Muscle layer of duodenum (tissue), 2 donors: ENCODE results near the gene LHPP.

ENCODE experiments used
- H3K27ac ChIP-seq: one replicate; pipeline ENCODE4 v1.7.0; 2013; ENCODE audit warnings: mild to moderate bottlenecking, low read length
- H3K27me3 ChIP-seq: one replicate; pipeline ENCODE4 v1.7.0; 2013; ENCODE audit warnings: low read depth, mild to moderate bottlenecking, control low read depth, low read length
- H3K36me3 ChIP-seq, 2 donors: one replicate each; pipeline ENCODE4 v1.7.0; 2013; ENCODE audit warnings: low read length in 2 of 2, control low read depth in 1 of 2, mild to moderate bottlenecking in 1 of 2; ENCODE audit not compliant: insufficient read depth in 2 of 2, control insufficient read depth in 1 of 2
- H3K4me1 ChIP-seq, 2 donors: one replicate each; pipeline ENCODE4 v1.7.0; 2013; ENCODE audit warnings: low read length in 2 of 2, mild to moderate bottlenecking in 2 of 2, control low read depth in 1 of 2, moderate library complexity in 1 of 2; ENCODE audit not compliant: insufficient read depth in 2 of 2, control insufficient read depth in 1 of 2
- H3K4me3 ChIP-seq, 2 donors: one replicate each; pipeline ENCODE4 v1.7.0; 2013; ENCODE audit warnings: low read length in 2 of 2, low read depth in 1 of 2, mild to moderate bottlenecking in 1 of 2
- H3K9me3 ChIP-seq, 2 donors: one replicate each; pipeline ENCODE4 v1.7.0; 2013; ENCODE audit warnings: low read length in 2 of 2, control low read depth in 1 of 2, mild to moderate bottlenecking in 1 of 2; ENCODE audit not compliant: control insufficient read depth in 1 of 2
- donor health status: healthy.

Gene LHPP

DNA sequence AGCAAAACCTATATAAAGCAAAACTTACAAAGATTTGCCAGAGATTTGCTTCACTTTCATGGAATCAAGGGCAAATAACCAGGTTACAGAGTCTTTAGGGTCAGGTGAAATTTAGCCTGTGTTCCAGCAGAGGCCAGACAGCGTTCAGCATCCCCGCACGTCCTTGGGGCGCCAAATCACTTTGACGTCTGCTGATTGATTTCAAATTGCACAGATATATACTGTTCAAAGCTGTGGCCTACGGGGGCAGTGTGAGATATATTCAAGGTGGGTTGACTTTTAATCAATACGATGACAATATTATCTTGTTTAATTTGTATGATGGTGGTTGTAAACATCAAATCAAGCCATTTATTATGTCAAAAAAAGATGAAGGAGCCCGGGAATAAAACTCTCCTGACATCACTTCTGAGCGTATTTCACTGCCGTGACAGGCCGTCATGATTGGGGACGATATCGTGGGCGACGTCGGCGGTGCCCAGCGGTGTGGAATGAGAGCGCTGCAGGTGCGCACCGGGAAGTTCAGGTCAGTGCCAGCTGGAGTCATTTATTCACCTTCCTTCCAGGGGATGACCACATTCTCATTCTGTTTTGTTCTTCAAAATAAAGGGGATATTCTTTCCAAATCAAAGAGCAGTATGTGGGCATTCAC lies 55.2 kb downstream of the LHPP start:
- Histone ChIP-seq H3K27ac (no peak overlapping the region), H3K4me1 (peaks cover 0 to 13% of the 10 kb centered on the region in 2 donors), H3K9me3 (no peaks in the 10 kb centered on the region), H3K36me3 (no peaks in the 10 kb centered on the region), H3K4me3 (no peak overlapping the region), H3K27me3 (no peaks in the 10 kb centered on the region)

DNA sequence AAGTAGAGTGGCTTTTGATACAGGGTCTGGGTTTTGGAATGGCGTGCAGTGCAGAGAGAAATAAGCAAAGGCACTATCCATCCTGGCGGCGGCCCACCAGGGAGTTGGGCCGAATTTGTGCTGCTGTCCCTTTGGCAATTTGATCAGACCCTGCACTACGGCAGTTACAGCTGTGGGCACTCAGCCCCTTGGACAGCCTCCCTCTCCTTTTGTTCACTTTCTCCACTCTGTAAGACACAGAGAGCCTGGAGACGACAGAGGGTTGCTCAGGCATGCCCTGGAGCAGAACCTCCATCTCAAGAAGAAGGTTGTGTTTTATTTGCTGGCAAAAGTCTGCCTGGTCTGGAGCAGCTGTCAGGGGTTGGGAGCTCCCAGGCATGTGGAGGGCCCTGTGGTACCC lies 55.8 kb downstream of the LHPP start:
- H3K27ac ChIP-seq, result no peak overlapping the region
- H3K4me1 ChIP-seq, result peaks cover 0 to 19% of the 10 kb centered on the region in 2 donors
- H3K4me3 ChIP-seq, result no peak overlapping the region
- H3K36me3 ChIP-seq, result no peaks in the 10 kb centered on the region
- no peaks in the 10 kb centered on the region for H3K27me3 ChIP-seq
- H3K9me3 ChIP-seq, result no peaks in the 10 kb centered on the region

DNA sequence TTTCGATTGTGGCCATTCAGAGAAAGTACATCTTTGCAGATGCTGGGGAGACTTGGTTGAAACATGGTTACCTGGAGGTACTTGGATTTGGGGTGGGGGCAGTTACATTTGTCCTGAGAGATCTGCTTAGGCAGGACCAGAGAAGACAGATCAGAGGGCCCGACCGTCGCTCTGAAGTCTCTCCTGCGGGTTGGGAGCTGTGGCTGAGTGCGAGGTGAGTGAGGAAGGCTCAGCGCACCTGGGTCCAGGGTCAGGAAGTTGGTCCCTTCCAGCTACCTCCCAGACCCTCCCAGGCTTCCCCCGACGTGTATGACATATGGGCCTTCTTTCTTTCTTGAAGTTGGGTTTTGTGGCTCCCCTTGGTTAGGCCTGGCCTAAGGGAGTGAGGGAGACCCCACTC lies 56.3 kb downstream of the LHPP start:
- Histone ChIP-seq H3K9me3 (no peaks in the 10 kb centered on the region), H3K4me3 (no peak overlapping the region), H3K4me1 (peaks cover 2 to 23% of the 10 kb centered on the region in 2 donors), H3K27me3 (no peaks in the 10 kb centered on the region), H3K36me3 (no peaks in the 10 kb centered on the region), H3K27ac (no peak overlapping the region)

DNA sequence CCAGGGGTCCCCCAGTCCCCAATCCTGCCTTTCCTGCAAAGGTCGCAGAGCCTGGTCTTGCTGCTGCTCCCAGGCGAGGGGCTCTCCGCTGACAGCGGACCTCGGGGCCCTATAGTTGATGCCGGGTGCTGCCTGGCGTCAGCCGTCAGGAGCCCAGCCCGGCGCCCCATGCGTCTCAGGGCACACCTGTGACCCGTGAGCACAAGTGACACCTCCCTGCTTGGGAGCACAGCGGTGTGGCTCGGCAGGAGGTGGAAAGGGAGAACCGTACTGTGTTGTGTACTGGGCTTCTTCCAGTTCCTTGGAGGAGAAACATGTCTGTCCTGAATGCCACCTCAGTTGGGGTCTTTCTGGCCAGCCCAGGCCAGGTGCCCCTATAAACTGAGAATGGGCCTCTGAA lies 56.7 kb downstream of the LHPP start:
- Histone ChIP-seq H3K27ac (no peak overlapping the region), H3K4me3 (no peak overlapping the region), H3K9me3 (no peaks in the 10 kb centered on the region), H3K4me1 (peaks cover 3 to 28% of the 10 kb centered on the region in 2 donors), H3K36me3 (no peaks in the 10 kb centered on the region), H3K27me3 (no peaks in the 10 kb centered on the region)

DNA sequence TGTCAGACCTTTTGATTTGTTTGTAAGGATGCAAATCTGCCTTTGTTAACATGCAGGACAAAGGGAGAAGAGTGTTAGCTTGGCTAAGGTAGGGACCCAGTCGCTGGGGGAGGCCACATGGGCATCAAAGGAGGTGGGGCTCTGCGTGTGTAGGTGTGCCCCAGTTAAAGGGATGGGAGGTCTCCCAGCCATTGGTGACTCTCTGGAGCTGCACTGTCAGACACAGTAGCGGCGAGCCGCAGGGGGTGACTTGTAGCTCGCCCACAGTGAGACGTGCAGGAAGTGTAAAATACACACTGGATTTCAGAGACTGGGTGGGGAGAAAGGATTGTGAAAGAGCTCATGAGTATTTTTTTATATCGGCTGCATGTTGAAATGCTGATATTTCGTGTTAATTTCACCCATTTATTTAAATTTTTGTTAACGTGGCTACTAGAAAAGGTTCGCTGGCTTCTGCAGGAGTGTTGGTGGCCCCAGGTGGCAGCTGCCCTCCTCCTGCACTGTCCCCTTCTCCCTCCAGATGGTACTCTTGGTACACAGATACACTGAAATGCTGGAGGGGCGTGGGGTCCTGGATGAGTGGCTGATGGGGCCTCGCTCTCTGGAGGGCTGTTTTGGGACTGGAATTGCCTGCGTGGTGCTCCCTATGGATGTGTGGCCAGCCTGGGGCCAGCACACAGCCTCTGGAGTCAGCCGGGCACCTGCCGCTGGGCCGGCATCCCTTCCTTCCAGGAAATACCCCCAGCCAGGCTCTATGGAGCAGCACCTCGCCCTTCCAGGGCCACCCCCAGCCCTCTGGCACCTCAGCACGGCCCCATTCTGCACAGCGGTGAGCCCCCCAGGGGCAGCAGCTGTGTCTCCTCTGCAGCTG lies 59.2 kb downstream of the LHPP start:
- no peak overlapping the region for H3K27ac ChIP-seq
- H3K4me3 ChIP-seq, result no peak overlapping the region
- H3K4me1 ChIP-seq, result peaks cover 12 to 34% of the 10 kb centered on the region in 2 donors
- no peaks in the 10 kb centered on the region for H3K9me3 ChIP-seq
- H3K27me3 ChIP-seq, result no peaks in the 10 kb centered on the region
- H3K36me3 ChIP-seq, result no peaks in the 10 kb centered on the region

DNA sequence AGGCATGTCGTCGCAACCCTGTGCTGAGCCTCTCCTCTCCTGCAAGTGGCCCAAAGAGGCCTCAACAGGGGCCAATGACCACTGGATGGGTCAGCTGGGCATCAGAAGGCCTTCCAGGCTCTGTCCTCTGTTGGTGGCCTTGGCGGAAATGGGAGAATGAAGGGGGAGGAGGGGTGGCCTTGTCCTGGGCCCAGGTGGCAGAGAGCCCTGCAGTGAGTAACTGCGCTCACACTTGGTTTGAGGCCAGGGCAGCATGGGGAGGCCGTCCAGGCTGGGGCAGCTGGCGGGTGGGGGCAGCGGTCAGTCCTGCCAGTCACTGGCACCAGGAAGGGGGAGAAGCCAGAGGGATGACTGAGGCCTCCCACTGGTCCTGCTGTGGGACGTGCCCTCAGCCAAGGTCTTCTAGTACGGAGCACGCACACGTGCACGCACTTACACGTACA lies 59.8 kb downstream of the LHPP start:
- Histone ChIP-seq H3K36me3 (no peaks in the 10 kb centered on the region), H3K27ac (no peak overlapping the region), H3K9me3 (no peaks in the 10 kb centered on the region), H3K27me3 (no peaks in the 10 kb centered on the region), H3K4me1 (peaks cover 12 to 27% of the 10 kb centered on the region in 2 donors), H3K4me3 (no peak overlapping the region)

DNA sequence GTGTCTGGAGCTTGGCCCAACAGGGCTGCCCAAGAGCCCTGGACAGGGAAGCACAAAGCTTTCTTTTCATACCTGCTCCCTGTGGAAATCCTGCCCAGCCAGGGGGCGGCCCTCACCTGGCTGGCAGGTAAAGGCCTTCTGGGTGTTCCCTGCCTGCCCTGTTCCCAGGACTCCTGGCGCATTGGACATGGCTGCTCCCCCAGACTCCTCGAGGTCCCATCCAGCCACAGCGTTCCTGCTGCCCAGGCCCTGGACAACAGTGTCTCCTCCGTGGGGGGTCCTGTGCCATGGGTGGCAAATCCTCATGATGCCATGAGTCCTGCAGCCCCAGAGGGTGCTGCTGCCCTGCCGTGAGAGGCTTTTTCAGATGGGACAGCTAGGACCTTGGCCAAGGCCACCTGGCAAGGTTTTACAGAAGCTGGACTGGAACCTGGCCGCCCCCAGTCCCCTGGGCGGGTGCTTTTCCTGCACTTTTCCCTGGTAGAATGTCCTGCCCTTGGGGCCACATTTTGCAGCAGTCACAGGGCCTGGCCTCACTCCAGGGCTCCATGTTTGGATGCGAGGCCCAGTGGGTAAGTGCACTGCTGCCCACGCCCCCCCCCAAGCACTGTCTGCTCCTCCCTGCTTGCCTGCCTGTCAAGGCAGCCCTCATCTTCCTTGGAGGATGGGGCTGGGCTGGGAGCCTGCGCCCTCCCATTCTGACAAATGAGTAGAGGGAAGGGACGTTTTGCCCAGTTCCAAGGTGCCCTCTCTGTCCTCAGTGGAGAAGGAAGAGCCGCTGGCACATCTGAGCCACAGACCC lies 60.7 kb downstream of the LHPP start:
- H3K27me3 ChIP-seq, result no peaks in the 10 kb centered on the region
- peaks cover 12 to 27% of the 10 kb centered on the region in 2 donors for H3K4me1 ChIP-seq
- no peaks in the 10 kb centered on the region for H3K9me3 ChIP-seq
- no peak overlapping the region for H3K27ac ChIP-seq
- H3K36me3 ChIP-seq, result no peaks in the 10 kb centered on the region
- no peak overlapping the region for H3K4me3 ChIP-seq

DNA sequence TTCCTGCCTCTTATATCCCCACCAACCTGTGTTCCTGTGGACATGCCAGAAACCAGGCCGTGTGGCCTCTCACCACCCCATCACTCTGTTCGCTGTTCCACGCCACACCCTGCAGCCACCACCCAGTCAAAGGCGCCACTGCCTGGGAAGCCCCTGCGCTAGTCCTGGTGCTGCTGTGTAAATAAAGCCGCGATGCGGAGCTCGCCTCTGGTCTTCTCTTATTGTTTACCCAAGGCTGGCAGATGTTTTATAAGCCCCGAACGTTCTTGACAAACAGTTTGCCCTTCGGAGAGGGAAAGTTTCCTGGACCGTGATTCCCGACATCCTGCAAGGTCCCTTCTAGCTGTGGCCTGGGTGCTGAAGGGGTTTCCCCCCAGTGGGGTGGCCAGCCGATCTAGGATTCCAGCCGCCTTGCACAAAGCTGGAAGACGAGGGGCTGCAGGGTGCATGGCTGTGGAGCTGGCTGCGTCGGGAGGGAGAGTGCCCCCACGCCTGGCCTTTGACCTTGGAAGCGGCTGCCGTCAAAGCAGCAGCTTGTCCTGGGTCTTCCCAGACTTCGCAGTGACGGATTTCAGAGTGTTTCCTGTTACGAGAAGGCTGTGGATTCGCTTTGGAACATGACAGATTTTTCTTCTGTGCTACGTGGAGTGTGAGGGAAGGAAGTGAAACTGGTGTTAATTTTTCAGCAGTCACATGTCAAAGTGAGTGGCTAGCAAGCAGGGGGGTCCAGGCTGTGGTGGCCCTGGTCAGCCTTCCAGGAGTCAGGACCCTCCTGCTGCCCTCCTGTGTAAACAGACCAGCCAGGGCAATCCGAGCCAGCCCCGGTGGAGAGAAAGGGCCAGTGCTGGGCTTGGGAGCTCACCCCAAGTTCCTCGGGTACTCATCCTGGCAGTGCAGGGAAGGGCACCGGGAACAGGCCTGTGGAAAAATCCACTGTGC lies 61.6 kb downstream of the LHPP start:
- peak overlapping the region; percentile 45 for H3K27ac ChIP-seq
- peak overlapping the region; percentile 46 for H3K4me3 ChIP-seq
- H3K9me3 ChIP-seq, result no peaks in the 10 kb centered on the region
- H3K27me3 ChIP-seq, result no peaks in the 10 kb centered on the region
- peaks cover 12 to 27% of the 10 kb centered on the region in 2 donors for H3K4me1 ChIP-seq
- no peaks in the 10 kb centered on the region for H3K36me3 ChIP-seq

DNA sequence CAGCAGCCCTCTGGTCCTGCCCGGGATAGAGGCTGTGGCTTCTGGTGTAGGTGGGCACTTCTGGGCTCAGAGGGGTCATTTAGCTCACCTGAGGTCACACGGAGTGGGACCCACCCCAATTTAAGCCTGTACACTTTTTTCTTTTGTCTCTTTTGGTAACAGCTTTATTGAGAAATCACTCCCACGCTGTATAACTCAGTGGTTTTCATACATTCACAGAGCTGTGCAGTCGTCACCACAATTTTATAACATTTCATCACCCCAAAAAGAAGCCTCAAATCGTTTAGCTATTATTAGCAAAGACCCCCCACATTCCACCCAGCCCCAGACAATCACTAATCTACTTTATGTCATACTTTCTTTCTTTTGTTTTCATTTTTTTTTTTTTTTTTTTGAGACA lies 62.3 kb downstream of the LHPP start:
- Histone ChIP-seq H3K4me1 (peaks cover 12 to 27% of the 10 kb centered on the region in 2 donors), H3K27ac (peak overlapping the region; percentile 45), H3K9me3 (no peaks in the 10 kb centered on the region), H3K36me3 (no peaks in the 10 kb centered on the region), H3K27me3 (no peaks in the 10 kb centered on the region), H3K4me3 (peak overlapping the region in 1 of 2 donors; percentile 46)

DNA sequence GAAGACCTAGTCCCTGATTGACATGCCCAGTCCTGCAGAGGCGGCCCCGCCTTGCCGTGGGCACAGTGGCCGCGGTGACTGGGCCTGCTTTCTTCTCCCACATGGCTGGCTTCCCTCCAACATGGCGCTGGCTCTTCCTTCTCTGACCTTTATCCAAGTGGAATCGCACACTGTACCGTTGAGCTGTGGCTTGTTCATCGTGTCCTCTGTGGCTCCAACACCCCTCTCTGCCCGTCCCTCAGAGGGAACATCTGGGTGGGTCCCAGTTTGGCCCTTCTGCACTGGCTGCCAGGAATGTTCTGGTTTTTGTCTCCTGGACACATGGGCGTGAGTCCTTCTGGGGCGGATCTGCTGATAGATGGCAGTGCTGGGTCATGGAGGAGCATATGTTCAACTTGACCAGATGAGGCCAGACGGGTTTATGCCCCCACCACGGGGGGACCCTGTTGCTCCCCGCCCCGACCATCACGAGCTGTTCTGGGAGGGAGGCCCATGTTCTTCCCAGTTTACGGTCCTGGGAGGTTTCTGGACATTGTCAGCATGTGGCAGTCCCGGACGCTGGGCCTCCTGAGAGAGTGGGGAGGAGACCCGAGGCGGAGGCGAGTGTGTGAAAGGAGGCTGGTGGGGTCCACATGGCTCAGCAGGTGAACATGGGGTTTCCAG lies 63.5 kb downstream of the LHPP start:
- Histone ChIP-seq H3K27ac (no peak overlapping the region), H3K27me3 (no peaks in the 10 kb centered on the region), H3K36me3 (no peaks in the 10 kb centered on the region), H3K4me1 (peaks cover 12 to 32% of the 10 kb centered on the region in 2 donors), H3K9me3 (no peaks in the 10 kb centered on the region), H3K4me3 (no peak overlapping the region)
